GM12864 (cell line): ENCODE data around the gene ZNF341.

Experiments used
- DNase-seq: peaks from one replicate; pipeline ENCODE4 v3.0.0-alpha.2; 2011; ENCODE audit warnings: low read depth
- H3K4me3 ChIP-seq: 2 replicates; pipeline ENCODE4 v1.5.1; 2011; ENCODE audit warnings: mild to moderate bottlenecking, low read depth, low read length, control low read depth
- TF ChIP-seq, protein P1 (sequence below): IDR thresholded peaks from 2 replicates; pipeline ENCODE4 v1.5.1; 2011; ENCODE audit warnings: low read depth, mild to moderate bottlenecking, moderate library complexity, low read length, control low read depth, inconsistent platforms; ENCODE audit errors: missing control alignments

The ZNF341 gene

GRCh38 chr20:33781945-33782344 is 50.1 kb downstream of the ZNF341 start:
- no peak overlapping the region for H3K4me3 ChIP-seq
- no peak for DNase-seq
- TF ChIP-seq, protein P1, sequence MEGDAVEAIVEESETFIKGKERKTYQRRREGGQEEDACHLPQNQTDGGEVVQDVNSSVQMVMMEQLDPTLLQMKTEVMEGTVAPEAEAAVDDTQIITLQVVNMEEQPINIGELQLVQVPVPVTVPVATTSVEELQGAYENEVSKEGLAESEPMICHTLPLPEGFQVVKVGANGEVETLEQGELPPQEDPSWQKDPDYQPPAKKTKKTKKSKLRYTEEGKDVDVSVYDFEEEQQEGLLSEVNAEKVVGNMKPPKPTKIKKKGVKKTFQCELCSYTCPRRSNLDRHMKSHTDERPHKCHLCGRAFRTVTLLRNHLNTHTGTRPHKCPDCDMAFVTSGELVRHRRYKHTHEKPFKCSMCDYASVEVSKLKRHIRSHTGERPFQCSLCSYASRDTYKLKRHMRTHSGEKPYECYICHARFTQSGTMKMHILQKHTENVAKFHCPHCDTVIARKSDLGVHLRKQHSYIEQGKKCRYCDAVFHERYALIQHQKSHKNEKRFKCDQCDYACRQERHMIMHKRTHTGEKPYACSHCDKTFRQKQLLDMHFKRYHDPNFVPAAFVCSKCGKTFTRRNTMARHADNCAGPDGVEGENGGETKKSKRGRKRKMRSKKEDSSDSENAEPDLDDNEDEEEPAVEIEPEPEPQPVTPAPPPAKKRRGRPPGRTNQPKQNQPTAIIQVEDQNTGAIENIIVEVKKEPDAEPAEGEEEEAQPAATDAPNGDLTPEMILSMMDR, result no peak

DNA sequence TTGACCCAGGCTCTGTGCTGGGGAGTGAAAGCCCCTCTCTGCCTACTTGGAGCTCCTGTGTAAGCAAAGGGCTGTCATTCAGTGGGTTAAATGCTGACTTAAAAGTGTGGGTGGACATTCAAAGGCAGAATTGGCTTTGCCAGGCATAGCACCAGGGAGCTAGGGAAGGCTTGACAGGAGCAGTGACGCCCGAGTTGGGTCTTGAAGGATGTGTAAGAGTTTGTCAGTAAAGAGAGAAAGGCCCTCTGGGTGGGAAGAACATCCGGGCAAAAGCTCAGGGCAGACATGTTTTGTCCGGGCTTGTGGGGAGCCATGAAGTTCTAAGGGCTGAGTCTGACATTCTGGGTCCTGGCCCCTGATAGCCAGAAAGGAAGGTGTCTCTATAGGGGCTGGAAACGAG is 51.5 kb downstream of the ZNF341 start:
- no peak overlapping the region for H3K4me3 ChIP-seq
- DNase-seq, result no peak
- TF ChIP-seq, protein P1, result no peak

GRCh38 chr20:33783818-33784217 is 52.0 kb downstream of the ZNF341 start:
- H3K4me3 ChIP-seq, result no peak overlapping the region
- no peak for DNase-seq
- TF ChIP-seq, protein P1, result no peak

DNA sequence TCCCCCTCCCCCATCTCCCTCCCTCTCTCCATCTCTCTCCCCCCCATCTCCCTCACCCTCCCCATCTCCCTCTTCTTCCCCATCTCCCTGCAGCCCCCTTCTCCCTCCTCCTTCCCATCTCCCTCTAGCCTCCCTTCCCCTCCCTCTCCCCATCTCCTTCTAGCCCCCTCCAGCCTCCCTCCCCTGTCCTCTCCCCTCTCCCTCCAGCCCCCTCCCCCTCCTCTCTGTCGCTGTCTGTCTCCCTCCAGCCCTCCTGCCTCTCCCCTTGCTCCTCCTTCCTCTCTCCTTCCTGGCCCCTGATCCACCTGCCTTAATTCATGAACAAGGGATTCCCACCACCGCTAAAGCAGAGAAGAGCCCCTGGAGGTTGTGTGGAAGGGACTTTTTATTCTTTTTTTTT is 52.4 kb downstream of the ZNF341 start:
- H3K4me3 ChIP-seq, result no peak overlapping the region
- TF ChIP-seq, protein P1, result no peak
- DNase-seq, result no peak

GRCh38 chr20:33785503-33785902 is 53.7 kb downstream of the ZNF341 start:
- DNase-seq, result peak; percentile 21
- no peak overlapping the region for H3K4me3 ChIP-seq
- TF ChIP-seq, protein P1, result no peak

DNA sequence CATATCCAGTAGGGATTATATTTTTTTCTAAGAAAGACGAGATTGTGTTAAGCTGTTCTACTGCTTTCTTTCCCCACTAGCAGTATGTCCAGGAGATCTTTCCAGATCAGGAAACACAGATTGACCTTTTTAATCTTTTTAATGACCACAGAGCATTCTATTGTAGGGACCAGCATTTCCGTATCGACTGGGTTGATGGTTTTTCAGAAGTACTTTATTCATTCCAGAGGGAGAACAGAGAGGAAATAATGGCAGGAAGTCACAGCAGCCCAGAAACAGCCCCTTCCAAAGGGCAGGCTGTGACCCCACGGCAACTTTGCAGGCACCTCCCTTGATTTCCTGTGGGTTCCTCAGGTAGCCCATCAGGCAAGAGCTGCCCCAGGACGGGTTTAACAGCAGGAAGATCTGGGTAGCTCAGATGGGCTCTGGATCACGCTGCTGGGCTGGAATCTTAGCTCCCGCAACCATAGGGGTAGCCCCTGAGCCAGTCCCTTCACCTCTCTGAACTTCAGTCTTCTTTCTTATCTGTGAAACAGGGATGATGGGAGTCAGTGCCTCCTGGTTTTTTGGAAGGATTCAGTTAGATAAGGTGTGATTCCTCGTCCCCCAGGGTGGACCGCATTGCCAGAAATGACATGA is 55.6 kb downstream of the ZNF341 start:
- TF ChIP-seq, protein P1, result no peak

GRCh38 chr20:33788351-33789049 is 56.7 kb downstream of the ZNF341 start:
- TF ChIP-seq, protein P1, result no peak
- DNase-seq, result no peak
- H3K4me3 ChIP-seq, result no peak overlapping the region

More for the DNA sequence above, 55.6 kb downstream of the ZNF341 start:
- no peak overlapping the region for H3K4me3 ChIP-seq
- DNase-seq, result no peak
